Karpas-422 (cell line): ENCODE data around the gene NSF. TPM values are rescaled to one million over a fixed set of nuclear protein-coding genes. Genes with fewer than 3 reads are reported as not detected.

Experiments used
- DNase-seq: peaks from one replicate; pipeline ENCODE4 v3.0.0-alpha.2; 2015
- H2AFZ ChIP-seq: fragments of 200-600 bp; sonication (generic); 2 replicates; pipeline ENCODE4 v1.6.1; 2014; ENCODE audit warnings: antibody characterized with exemption, low read length, mixed read lengths
- H3K27ac ChIP-seq: fragments of 200-600 bp; sonication (generic); 2 replicates; pipeline ENCODE4 v1.5.1; 2014; ENCODE audit warnings: mild to moderate bottlenecking, low read length, moderate library complexity
- H3K27me3 ChIP-seq: fragments of 200-600 bp; sonication (generic); 2 replicates; pipeline ENCODE4 v1.6.1; 2014; ENCODE audit warnings: low read length, mixed read lengths
- H3K36me3 ChIP-seq: fragments of 200-600 bp; sonication (generic); 2 replicates; pipeline ENCODE4 v1.6.1; 2014; ENCODE audit warnings: low read length, mixed read lengths; ENCODE audit not compliant: insufficient read depth
- H3K4me1 ChIP-seq: fragments of 200-600 bp; sonication (generic); 2 replicates; pipeline ENCODE4 v1.6.1; 2014; ENCODE audit warnings: mild to moderate bottlenecking, low read length, mixed read lengths
- H3K4me2 ChIP-seq: fragments of 200-600 bp; sonication (generic); 2 replicates; pipeline ENCODE4 v1.6.1; 2014; ENCODE audit warnings: low read length, low read depth, mild to moderate bottlenecking; ENCODE audit not compliant: poor library complexity, severe bottlenecking
- H3K4me3 ChIP-seq: fragments of 200-600 bp; sonication (generic); 2 replicates; pipeline ENCODE4 v1.5.1; 2014; ENCODE audit warnings: mild to moderate bottlenecking, antibody characterized with exemption, low read length, mixed read lengths
- H3K79me2 ChIP-seq: fragments of 200-600 bp; sonication (generic); 2 replicates; pipeline ENCODE4 v1.6.1; 2014; ENCODE audit warnings: mild to moderate bottlenecking, low read length, mixed read lengths
- H3K9ac ChIP-seq: fragments of 200-600 bp; sonication (generic); 2 replicates; pipeline ENCODE4 v1.6.0; 2014; ENCODE audit warnings: low read length
- H3K9me2 ChIP-seq: fragments of 200-600 bp; sonication (generic), shearing (Covaris generic); replicated peaks from 2 replicates; pipeline ENCODE4 v1.6.0; 2014; ENCODE audit warnings: mild to moderate bottlenecking, low read length, moderate library complexity; ENCODE audit not compliant: insufficient read depth
- H3K9me3 ChIP-seq: fragments of 300-700, 200-600 bp; sonication (generic); 2 replicates; pipeline ENCODE4 v1.6.1; 2014; ENCODE audit warnings: low read length, mixed read lengths
- H4K20me1 ChIP-seq: fragments of 200-600 bp; sonication (generic); 2 replicates; pipeline ENCODE4 v1.6.1; 2014; ENCODE audit warnings: mild to moderate bottlenecking, antibody characterized with exemption, low read length, low read depth; ENCODE audit not compliant: insufficient read depth
- total RNA-seq: library from RNA; depleted of rRNA; stranded (reverse); fragments of >200 nt; shearing (Covaris generic); gene quantifications from 2 replicates; pipeline ENCODE4 v1.2.3, GENCODE V29; 2014; ENCODE audit warnings: low replicate concordance

NSF gene
- total RNA-seq, 1 experiment from 2014 or later, result 31.8 TPM

GRCh38 chr17:46773676-46774075, 183.2 kb downstream of the NSF start:
- Histone ChIP-seq H2AFZ (no peak overlapping the region), H3K9me2 (no peaks in the 10 kb centered on the region), H3K4me3 (no peak overlapping the region), H3K9me3 (no peaks in the 10 kb centered on the region), H3K9ac (no peak overlapping the region), H3K79me2 (no peaks in the 10 kb centered on the region), H3K36me3 (no peaks in the 10 kb centered on the region), H4K20me1 (no peaks in the 10 kb centered on the region), H3K27me3 (no peaks in the 10 kb centered on the region), H3K4me1 (peaks cover 24% of the 10 kb centered on the region), H3K4me2 (no peak overlapping the region), H3K27ac (no peak overlapping the region)
- DNase-seq, result no peak

GRCh38 chr17:46774108-46774737, 183.8 kb downstream of the NSF start:
- Histone ChIP-seq H2AFZ (no peak overlapping the region), H3K36me3 (no peaks in the 10 kb centered on the region), H3K79me2 (no peaks in the 10 kb centered on the region), H3K4me1 (peaks cover 24% of the 10 kb centered on the region), H3K4me2 (no peak overlapping the region), H3K27me3 (no peaks in the 10 kb centered on the region), H3K9me2 (no peaks in the 10 kb centered on the region), H3K9me3 (no peaks in the 10 kb centered on the region), H3K27ac (no peak overlapping the region), H3K4me3 (no peak overlapping the region), H4K20me1 (no peaks in the 10 kb centered on the region), H3K9ac (no peak overlapping the region)
- no peak for DNase-seq

GRCh38 chr17:46776298-46777005, 186.0 kb downstream of the NSF start:
- DNase-seq, result no peak
- peaks cover 19% of the 10 kb centered on the region for H3K4me1 ChIP-seq
- no peak overlapping the region for H3K27ac ChIP-seq
- H2AFZ ChIP-seq, result no peak overlapping the region
- no peak overlapping the region for H3K4me3 ChIP-seq
- no peaks in the 10 kb centered on the region for H3K79me2 ChIP-seq
- H4K20me1 ChIP-seq, result no peaks in the 10 kb centered on the region
- H3K27me3 ChIP-seq, result no peaks in the 10 kb centered on the region
- H3K9me3 ChIP-seq, result no peaks in the 10 kb centered on the region
- H3K4me2 ChIP-seq, result no peak overlapping the region
- H3K9me2 ChIP-seq, result no peaks in the 10 kb centered on the region
- no peaks in the 10 kb centered on the region for H3K36me3 ChIP-seq
- no peak overlapping the region for H3K9ac ChIP-seq

GRCh38 chr17:46777943-46778915, 187.8 kb downstream of the NSF start:
- H4K20me1 ChIP-seq, result no peaks in the 10 kb centered on the region
- H2AFZ ChIP-seq, result no peak overlapping the region
- no peak overlapping the region for H3K4me3 ChIP-seq
- H3K79me2 ChIP-seq, result no peaks in the 10 kb centered on the region
- no peak overlapping the region for H3K4me2 ChIP-seq
- no peaks in the 10 kb centered on the region for H3K36me3 ChIP-seq
- H3K9ac ChIP-seq, result no peak overlapping the region
- H3K27ac ChIP-seq, result no peak overlapping the region
- H3K27me3 ChIP-seq, result no peaks in the 10 kb centered on the region
- peak; percentile 50 for DNase-seq
- H3K4me1 ChIP-seq, result peaks cover 6% of the 10 kb centered on the region
- no peaks in the 10 kb centered on the region for H3K9me2 ChIP-seq
- no peaks in the 10 kb centered on the region for H3K9me3 ChIP-seq

GRCh38 chr17:46780003-46780373, 189.5 kb downstream of the NSF start:
- Histone ChIP-seq H3K4me2 (no peak overlapping the region), H4K20me1 (no peaks in the 10 kb centered on the region), H3K9me3 (no peaks in the 10 kb centered on the region)

GRCh38 chr17:46782250-46782953, 191.9 kb downstream of the NSF start:
- Histone ChIP-seq H3K27me3 (no peaks in the 10 kb centered on the region), H3K4me2 (no peak overlapping the region), H3K9me3 (no peaks in the 10 kb centered on the region), H3K4me3 (no peak overlapping the region), H3K9me2 (no peaks in the 10 kb centered on the region), H3K36me3 (no peaks in the 10 kb centered on the region), H3K79me2 (no peaks in the 10 kb centered on the region), H3K9ac (no peak overlapping the region), H3K4me1 (no peaks in the 10 kb centered on the region), H4K20me1 (no peaks in the 10 kb centered on the region), H3K27ac (no peak overlapping the region), H2AFZ (no peak overlapping the region)
- peak; percentile 58 for DNase-seq

More at GRCh38 chr17:46780003-46780373, 189.5 kb downstream of the NSF start:
- Histone ChIP-seq H2AFZ (no peak overlapping the region), H3K4me3 (no peak overlapping the region), H3K27me3 (no peaks in the 10 kb centered on the region), H3K27ac (no peak overlapping the region), H3K4me1 (no peaks in the 10 kb centered on the region), H3K9ac (no peak overlapping the region), H3K79me2 (no peaks in the 10 kb centered on the region), H3K36me3 (no peaks in the 10 kb centered on the region), H3K9me2 (no peaks in the 10 kb centered on the region)
- no peak for DNase-seq

- Histone ChIP-seq H3K79me2 (no peaks in the 10 kb centered on the region), H3K9me2 (no peaks in the 10 kb centered on the region), H3K4me3 (no peak overlapping the region), H3K27me3 (no peaks in the 10 kb centered on the region), H3K4me1 (no peaks in the 10 kb centered on the region), H3K27ac (no peak overlapping the region), H2AFZ (no peak overlapping the region), H3K36me3 (no peaks in the 10 kb centered on the region), H3K9ac (no peak overlapping the region), H3K9me3 (no peaks in the 10 kb centered on the region), H3K4me2 (no peak overlapping the region), H4K20me1 (no peaks in the 10 kb centered on the region)
- DNase-seq, result no peak
Measured at GRCh38 chr17:46783031-46783593, 192.6 kb downstream of the NSF start.
